AG09319 (cell line): ENCODE measurements around the gene CDH4.

Experiments used
- DNase-seq: peaks from one replicate; pipeline ENCODE4 v3.0.0-alpha.2; 2010; ENCODE audit warnings: low read depth; ENCODE audit errors: extremely low read depth
- CTCF ChIP-seq: IDR thresholded peaks from 2 replicates; pipeline ENCODE4 v1.5.1; 2011; ENCODE audit warnings: low read depth, mild to moderate bottlenecking, inconsistent platforms, low read length, moderate library complexity

The CDH4 gene

GRCh38 chr20:61806314-61806713, 554.3 kb downstream of the CDH4 start:
- no peak for DNase-seq
- TF ChIP-seq CTCF, result no peak

GRCh38 chr20:61806995-61807394, 554.9 kb downstream of the CDH4 start:
- TF ChIP-seq CTCF, result no peak
- no peak for DNase-seq

- no peak for TF ChIP-seq CTCF
- DNase-seq, result no peak
Measured at GRCh38 chr20:61807471-61808160, 555.6 kb downstream of the CDH4 start.

DNA sequence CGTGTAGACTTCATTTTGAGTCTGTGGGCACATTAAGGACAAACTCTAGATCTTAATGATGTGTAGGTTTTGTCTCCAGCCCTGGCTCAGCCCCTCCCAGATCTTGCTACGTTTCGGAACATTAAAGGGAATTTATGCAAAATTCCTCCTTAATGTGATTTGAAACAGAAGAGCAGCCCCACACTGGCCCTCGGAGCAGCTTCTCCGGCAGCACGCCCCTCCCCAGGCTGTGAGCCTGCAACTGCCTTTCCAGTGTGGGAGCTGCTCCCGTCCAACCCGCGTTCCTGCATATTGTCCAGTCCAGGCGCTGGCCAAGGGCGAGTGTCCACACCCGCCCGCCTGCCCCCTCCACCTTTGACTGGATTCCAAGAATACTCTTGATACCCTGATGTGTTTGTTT, 556.4 kb downstream of the CDH4 start:
- no peak for TF ChIP-seq CTCF
- DNase-seq, result no peak

GRCh38 chr20:61809006-61809770, 557.1 kb downstream of the CDH4 start:
- TF ChIP-seq CTCF, result no peak
- no peak for DNase-seq

DNA sequence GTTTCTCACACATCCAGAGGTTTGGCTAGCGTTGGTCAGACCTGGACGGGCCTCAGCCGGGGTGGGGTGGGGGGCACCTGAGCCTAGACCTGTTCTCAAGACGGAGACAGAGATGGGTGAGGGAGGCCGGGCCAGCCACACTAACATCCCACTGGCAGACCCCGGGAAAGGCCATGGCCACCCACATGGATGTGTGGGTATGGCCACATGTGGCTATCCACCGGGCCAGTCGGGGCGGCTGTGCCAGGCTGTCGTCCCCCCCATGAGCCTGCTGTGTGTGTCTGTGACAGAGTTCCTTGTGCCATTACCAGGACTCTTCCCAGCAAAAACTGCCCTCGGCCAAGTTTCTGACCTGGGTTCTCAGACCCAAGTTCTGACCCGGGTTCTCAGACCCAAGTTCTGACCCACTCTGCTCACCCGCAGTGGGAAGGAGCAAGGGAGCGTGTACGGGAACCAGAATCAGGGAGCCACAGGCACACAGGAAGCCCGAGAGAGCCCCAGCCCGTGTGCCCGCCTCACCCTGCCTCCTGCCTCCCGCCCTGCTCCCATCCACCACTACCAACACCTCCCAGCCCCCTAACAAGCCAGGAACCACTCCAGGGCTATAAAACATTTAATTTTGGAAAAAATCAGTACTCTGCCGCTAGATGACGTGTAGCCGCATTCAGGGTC, 558.1 kb downstream of the CDH4 start:
- no peak for DNase-seq
- TF ChIP-seq CTCF, result no peak

GRCh38 chr20:61810738-61811135, 558.7 kb downstream of the CDH4 start:
- no peak for TF ChIP-seq CTCF
- no peak for DNase-seq
